Immature natural killer cell (primary cell): ENCODE results near the gene CMSS1. TPM values are rescaled to one million over a fixed set of nuclear protein-coding genes. Genes with fewer than 3 reads are reported as not detected.

Experiments used
- DNase-seq, 3 donors: peaks; one replicate each; pipeline ENCODE4 v3.0.0; 2022; ENCODE audit warnings: mixed read lengths in 1 of 3
- H3K27ac Mint-ChIP-seq, 6 donors: one replicate each; pipeline ENCODE4 v1.8.0; 2020; ENCODE audit warnings: mixed read lengths in 6 of 6, mild to moderate bottlenecking in 5 of 6, inconsistent platforms in 4 of 6, moderate library complexity in 3 of 6
- H3K27me3 Mint-ChIP-seq, 3 donors: one replicate each; pipeline ENCODE4 v1.8.0; 2020 to 2021; ENCODE audit warnings: low read depth in 3 of 3, mild to moderate bottlenecking in 3 of 3, mixed read lengths in 3 of 3, moderate library complexity in 3 of 3, inconsistent platforms in 1 of 3
- H3K36me3 Mint-ChIP-seq, 3 donors: one replicate each; pipeline ENCODE4 v1.8.0; 2020; ENCODE audit warnings: mixed read lengths in 3 of 3, inconsistent platforms in 2 of 3, mild to moderate bottlenecking in 2 of 3
- H3K4me1 Mint-ChIP-seq, 2 donors: one replicate each; pipeline ENCODE4 v1.8.0; 2020; ENCODE audit warnings: inconsistent platforms in 2 of 2, mild to moderate bottlenecking in 2 of 2, mixed read lengths in 2 of 2, moderate library complexity in 1 of 2
- H3K4me3 Mint-ChIP-seq, 5 donors: one replicate each; pipeline ENCODE4 v1.8.0; 2020; ENCODE audit warnings: mild to moderate bottlenecking in 5 of 5, mixed read lengths in 5 of 5, inconsistent platforms in 3 of 5, moderate library complexity in 3 of 5
- H3K9me3 Mint-ChIP-seq, 6 donors: one replicate each; pipeline ENCODE4 v1.8.0; 2020; ENCODE audit warnings: mild to moderate bottlenecking in 6 of 6, mixed read lengths in 6 of 6, inconsistent platforms in 4 of 6, moderate library complexity in 3 of 6
- polyA plus RNA-seq, 3 donors: library from polyadenylated mRNA; unstranded; fragments of 300-500 nt; fragmentation: Illumina TruSeq; gene quantifications; one replicate each; pipeline ENCODE4 v1.2.3, GENCODE V29; 2021

The CMSS1 gene
- polyA plus RNA-seq, 3 donors from 2014 or later: 12.1 to 13.4 (median 12.8) TPM

DNA sequence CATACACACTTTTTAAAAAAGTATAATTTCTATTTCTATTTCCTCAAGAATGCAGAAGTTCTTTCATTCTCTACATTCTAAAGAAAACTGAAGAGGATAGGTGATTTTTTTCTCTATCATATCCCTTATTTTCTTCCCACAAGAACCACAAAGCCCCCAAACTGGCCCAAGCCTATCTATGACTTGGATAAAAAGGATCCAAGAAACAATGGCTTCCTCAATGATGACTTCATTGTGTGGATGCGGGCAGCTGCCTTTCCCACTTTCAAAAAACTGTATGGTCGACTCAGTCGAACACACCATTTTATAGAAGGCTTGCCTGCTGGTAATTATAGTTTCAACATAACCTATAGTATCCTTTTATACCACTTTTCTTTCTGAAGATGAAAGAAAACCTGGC lies 390.2 kb downstream of the CMSS1 start:
- Mint-ChIP-seq H3K4me3 (no peak overlapping the region), H3K27me3 (no peaks in the 10 kb centered on the region)

DNA sequence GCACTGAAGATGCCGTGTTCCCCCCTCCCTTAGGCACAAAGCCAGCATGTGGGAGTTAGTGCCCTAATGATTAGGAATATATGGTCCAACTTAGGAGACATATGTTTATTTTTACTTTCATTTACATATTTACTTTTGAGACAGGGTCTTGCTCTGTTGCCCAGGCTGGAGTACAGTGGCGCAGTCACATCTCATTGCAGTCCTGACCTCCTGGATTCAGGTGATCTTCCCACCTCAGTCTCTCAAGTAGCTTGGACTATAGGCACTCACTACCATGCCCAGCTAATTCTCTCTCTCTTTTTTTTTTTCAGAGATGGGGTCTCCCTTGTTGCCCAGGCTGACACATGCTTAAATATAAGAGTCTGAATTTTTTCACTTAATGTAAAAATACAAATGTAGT lies 391.5 kb downstream of the CMSS1 start:
- no peak for DNase-seq
- H3K4me1 Mint-ChIP-seq: peaks cover 14 to 19% of the 10 kb centered on the region in 2 donors

More for the DNA sequence above, 390.2 kb downstream of the CMSS1 start:
- DNase-seq: no peak
- H3K36me3 Mint-ChIP-seq: no peaks in the 10 kb centered on the region
- no peak overlapping the region for H3K27ac Mint-ChIP-seq
- peaks cover 14 to 19% of the 10 kb centered on the region in 2 donors for H3K4me1 Mint-ChIP-seq
- H3K9me3 Mint-ChIP-seq: no peaks in the 10 kb centered on the region

DNA sequence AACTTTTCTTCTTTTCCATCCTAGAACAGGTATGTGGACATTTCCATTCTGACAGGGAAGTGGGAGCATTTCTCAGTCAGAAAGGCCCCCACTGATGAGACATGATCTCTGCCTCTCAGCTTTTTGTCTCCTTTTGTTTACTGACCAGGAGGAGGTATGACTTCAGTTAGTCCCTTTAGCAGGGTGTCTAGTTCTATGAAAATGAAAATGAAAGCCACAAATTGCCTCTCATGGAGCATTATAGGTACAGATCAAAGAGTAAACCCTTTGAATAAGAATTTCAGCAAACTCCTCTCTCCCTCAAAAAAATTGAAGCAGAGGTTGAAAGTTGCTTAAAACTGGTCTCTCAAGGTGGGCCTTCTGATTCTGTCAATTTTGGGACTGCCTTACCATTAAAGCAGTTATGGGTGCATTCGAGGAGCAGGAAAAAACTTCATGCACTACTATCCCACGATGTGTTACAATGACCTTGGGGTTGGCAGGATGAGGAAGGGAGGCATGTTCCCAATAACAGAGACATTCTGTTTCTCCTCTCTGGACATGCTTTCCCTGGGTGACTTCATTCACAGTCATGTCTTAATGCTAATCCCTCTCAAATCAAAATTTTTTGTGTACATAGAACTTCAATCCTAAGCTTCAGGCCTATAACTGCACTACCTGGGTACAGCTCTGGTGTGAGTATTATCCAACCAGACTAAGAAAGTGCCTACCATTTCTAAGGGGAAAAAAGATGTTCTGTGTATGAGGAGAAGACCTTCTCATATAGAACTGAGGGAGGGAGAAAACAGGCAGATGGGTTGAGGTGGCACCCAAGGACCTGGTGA lies 392.5 kb downstream of the CMSS1 start:
- H3K36me3 Mint-ChIP-seq: no peaks in the 10 kb centered on the region
- peak overlapping the region; percentile 38 to 88 (median 68) for H3K27ac Mint-ChIP-seq
- peak overlapping the region; percentile 3 to 58 (median 51) for H3K4me3 Mint-ChIP-seq
- DNase-seq: peak in 2 of 3 donors; percentile 10 to 13
- no peaks in the 10 kb centered on the region for H3K9me3 Mint-ChIP-seq
- H3K4me1 Mint-ChIP-seq: peaks cover 14 to 19% of the 10 kb centered on the region in 2 donors
- H3K27me3 Mint-ChIP-seq: peaks cover 0 to 2% (median 2%) of the 10 kb centered on the region in 3 donors

More for the DNA sequence above, 391.5 kb downstream of the CMSS1 start:
- Mint-ChIP-seq H3K4me3 (no peak overlapping the region), H3K27ac (no peak overlapping the region), H3K9me3 (no peaks in the 10 kb centered on the region), H3K36me3 (no peaks in the 10 kb centered on the region), H3K27me3 (no peaks in the 10 kb centered on the region)

DNA sequence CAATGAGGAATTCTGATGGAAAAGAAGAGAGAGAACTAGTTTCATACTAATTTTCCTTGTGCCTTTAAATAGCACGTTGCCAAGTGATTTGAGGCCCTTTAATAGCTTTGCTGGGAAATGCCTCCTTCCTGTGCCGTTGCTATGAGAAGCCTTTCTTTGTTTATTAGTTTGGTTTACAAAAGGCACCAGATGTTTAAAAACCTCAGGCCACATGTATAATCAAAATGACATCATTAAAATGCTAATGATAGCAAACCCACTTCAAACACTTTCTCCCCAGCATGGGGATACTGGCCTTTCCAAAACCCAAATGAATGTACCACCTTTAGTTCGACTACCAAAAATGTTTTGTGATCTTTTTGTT lies 393.1 kb downstream of the CMSS1 start:
- H3K9me3 Mint-ChIP-seq: no peaks in the 10 kb centered on the region
- H3K4me3 Mint-ChIP-seq: peak overlapping the region in 1 of 5 donors; percentile 15
- H3K27ac Mint-ChIP-seq: peak overlapping the region in 3 of 6 donors; percentile 61 to 88 (median 73)
- peak in 2 of 3 donors; percentile 12 to 19 for DNase-seq
- H3K36me3 Mint-ChIP-seq: no peaks in the 10 kb centered on the region
- H3K27me3 Mint-ChIP-seq: peaks cover 0 to 2% (median 2%) of the 10 kb centered on the region in 3 donors
- peaks cover 14 to 19% of the 10 kb centered on the region in 2 donors for H3K4me1 Mint-ChIP-seq

DNA sequence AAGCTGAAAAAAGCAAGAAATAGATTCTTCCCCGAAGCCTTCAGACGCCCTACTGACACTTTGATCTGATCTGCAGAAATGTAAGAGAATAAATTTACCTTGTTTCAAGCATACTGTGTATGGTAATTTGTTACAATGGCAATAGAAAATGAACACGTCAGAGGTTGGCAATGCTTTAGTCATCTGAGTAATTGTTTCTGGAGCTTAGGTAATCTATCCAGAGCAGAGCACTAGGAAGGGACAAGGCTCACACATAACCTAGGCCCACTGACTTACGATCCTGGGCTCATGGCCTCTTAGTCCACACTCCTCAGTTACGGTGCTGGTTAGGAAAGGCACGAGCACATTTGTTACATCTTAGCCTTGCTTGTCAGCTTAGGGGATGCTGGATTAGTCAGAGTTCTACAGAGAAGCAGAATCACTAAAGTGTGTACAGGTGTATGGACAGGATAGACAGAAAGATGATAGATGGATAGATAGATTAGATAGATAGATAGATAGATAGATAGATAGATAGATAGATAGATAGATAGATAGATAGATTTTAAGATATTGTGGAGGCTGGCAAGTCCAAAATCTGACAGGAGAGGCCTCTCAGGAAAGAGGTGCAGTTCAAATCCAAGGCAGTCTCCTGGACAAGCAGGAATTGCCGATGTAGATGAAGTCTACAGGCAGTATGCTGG lies 396.4 kb downstream of the CMSS1 start:
- Mint-ChIP-seq H3K4me3 (no peak overlapping the region), H3K4me1 (peaks cover 14 to 19% of the 10 kb centered on the region in 2 donors), H3K9me3 (peaks cover 0 to 3% (median 1%) of the 10 kb centered on the region in 6 donors), H3K27me3 (peaks cover 2 to 12% (median 5%) of the 10 kb centered on the region in 3 donors), H3K36me3 (peaks cover 0 to 2% (median 0%) of the 10 kb centered on the region in 3 donors), H3K27ac (no peak overlapping the region)
- no peak for DNase-seq

DNA sequence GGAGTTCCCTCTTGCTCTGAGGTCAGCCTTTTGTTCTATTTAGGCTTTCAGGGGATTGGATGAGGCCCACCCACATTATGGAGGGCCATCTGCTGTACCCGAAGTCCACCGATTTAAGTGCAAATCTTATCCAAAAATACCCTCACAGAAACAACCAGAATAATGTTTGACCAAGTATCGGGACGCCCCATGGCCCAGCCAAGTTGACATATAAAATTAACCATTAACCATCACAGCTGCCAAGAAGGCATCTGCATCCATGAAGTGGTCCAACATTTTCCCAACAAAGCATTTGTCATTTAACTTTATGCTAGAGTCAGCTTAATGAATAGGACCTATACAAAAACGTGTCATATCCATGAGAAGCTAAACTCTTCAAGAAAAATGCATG lies 396.9 kb downstream of the CMSS1 start:
- DNase-seq: no peak
- Mint-ChIP-seq H3K27ac (no peak overlapping the region), H3K36me3 (peaks cover 0 to 2% (median 0%) of the 10 kb centered on the region in 3 donors), H3K9me3 (peaks cover 0 to 5% (median 2%) of the 10 kb centered on the region in 6 donors), H3K27me3 (peaks cover 2 to 12% (median 10%) of the 10 kb centered on the region in 3 donors), H3K4me1 (peaks cover 14 to 18% of the 10 kb centered on the region in 2 donors), H3K4me3 (no peak overlapping the region)

DNA sequence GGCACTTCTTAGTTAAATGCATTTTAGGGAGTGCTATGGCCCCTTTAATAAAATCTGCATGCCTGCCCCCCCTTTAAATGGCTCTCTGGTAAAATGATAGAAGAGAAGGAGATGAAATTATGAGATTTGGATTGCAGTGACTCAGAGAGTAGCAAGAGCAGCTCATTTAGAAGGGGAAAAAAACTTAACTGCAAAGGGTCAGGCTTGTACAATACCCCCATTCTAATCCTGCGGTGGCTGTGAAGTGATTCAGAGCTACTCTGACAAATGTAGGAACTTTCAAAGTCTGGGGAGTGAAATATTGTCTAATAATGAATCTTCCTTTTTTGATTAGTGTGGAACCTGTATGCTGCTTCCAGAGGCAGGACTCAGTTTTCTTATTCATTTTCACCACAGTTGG lies 399.1 kb downstream of the CMSS1 start:
- Mint-ChIP-seq H3K4me1 (peaks cover 7 to 8% of the 10 kb centered on the region in 2 donors), H3K4me3 (no peak overlapping the region), H3K27me3 (peaks cover 3 to 12% (median 12%) of the 10 kb centered on the region in 3 donors), H3K36me3 (peaks cover 0 to 2% (median 0%) of the 10 kb centered on the region in 3 donors), H3K27ac (no peak overlapping the region), H3K9me3 (peaks cover 0 to 6% (median 2%) of the 10 kb centered on the region in 6 donors)
- DNase-seq: no peak

DNA sequence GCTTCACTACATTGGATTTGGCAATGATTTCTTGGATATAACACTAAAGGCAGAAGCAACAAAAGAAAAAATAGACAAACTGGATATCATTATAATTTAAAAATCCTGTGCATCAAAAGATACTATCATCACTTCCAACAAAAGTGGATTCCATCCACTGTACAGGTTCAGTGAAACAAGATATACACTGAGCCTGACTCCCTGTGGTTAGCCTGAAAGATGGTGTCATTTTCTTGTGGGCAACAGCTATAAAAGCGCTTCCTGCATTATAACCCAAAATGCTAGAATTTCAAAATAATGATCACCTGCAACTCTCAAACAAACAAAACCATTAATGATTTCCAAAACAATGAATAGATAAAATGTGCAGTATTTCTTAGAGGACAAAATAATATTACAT lies 403.5 kb downstream of the CMSS1 start:
- H3K27ac Mint-ChIP-seq: no peak overlapping the region
- H3K4me3 Mint-ChIP-seq: no peak overlapping the region
- DNase-seq: peak in 2 of 3 donors; percentile 2 to 6
- H3K4me1 Mint-ChIP-seq: peaks cover 7 to 8% of the 10 kb centered on the region in 2 donors
- H3K9me3 Mint-ChIP-seq: peaks cover 0 to 6% (median 2%) of the 10 kb centered on the region in 6 donors
- peaks cover 0 to 2% (median 0%) of the 10 kb centered on the region in 3 donors for H3K36me3 Mint-ChIP-seq
- H3K27me3 Mint-ChIP-seq: peaks cover 1 to 12% (median 12%) of the 10 kb centered on the region in 3 donors

DNA sequence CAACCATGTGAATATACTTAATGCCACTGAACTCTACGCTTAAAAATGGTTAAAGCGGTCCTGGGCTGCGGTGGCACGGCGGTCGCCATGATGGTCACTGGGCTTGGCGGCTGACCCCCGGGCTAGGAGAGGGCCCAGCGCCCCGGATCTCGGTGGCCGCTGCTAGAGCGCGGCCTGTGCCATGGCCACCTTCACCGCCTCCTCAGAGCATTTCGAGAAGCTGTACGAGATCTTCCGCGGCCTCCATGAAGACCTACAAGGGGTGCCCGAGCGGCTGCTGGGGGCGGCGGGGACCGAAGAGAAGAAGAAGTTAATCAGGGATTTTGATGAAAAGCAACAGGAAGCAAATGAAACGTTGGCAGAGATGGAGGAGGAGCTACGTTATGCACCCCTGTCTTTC lies 407.5 kb downstream of the CMSS1 start:
- peaks cover 0 to 2% (median 1%) of the 10 kb centered on the region in 3 donors for H3K27me3 Mint-ChIP-seq
- H3K4me1 Mint-ChIP-seq: peaks cover 7 to 8% of the 10 kb centered on the region in 2 donors
- no peak overlapping the region for H3K4me3 Mint-ChIP-seq
- DNase-seq: no peak
- no peaks in the 10 kb centered on the region for H3K36me3 Mint-ChIP-seq
- no peak overlapping the region for H3K27ac Mint-ChIP-seq
- peaks cover 0 to 3% (median 0%) of the 10 kb centered on the region in 6 donors for H3K9me3 Mint-ChIP-seq

DNA sequence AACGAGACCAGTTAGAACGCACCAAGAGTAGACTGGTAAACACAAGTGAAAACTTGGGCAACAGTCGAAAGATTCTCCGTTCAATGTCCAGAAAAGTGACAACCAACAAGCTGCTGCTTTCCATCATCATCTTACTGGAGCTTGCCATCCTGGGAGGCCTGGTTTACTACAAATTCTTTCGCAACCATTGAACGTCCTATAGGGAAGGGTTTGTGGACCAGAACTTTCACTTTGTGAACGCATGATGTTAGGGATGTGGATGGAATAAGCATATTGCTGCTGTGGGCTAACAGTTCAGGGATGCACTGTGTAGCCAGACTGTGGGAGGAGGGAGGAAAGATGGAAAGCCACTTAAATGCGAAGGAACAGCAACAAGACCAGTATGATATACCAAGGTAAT lies 408.2 kb downstream of the CMSS1 start:
- Mint-ChIP-seq H3K27me3 (peaks cover 0 to 2% (median 1%) of the 10 kb centered on the region in 3 donors), H3K36me3 (no peaks in the 10 kb centered on the region), H3K9me3 (peaks cover 0 to 3% (median 0%) of the 10 kb centered on the region in 6 donors), H3K4me3 (no peak overlapping the region), H3K4me1 (peaks cover 4 to 5% of the 10 kb centered on the region in 2 donors), H3K27ac (no peak overlapping the region)
- DNase-seq: no peak

DNA sequence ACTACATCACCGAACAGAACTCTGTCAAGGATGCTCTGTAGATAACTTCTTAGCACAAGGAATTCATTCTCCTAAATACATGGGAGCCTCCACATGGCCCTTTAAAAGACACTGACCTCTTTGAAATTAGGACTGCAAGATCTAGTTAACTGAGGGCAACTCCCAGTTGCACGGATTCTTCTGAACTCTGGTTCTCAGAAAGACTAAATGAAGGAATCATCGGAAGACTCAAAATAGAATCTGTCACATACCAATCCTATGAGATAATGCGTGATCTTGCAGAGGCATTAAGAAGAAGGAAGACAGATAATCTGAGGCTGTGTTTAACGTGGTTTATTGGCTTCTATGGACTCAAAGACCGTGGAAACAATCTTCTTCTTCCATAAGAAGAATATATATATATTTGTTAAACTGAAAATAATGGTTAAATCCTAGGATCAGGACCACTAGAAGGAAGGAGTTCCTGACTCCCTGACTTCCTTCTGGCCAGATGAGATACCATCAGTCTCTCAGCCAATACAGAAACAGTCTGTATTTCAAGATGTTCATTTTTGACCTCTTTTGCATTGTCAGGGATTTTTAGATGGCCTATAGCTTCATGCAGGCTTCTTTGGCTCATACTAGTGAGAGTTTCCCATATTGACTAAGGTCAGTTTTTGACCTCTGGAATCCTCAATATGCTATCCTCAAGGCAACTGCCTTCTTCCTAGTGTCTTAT lies 409.2 kb downstream of the CMSS1 start:
- no peak overlapping the region for H3K27ac Mint-ChIP-seq
- peaks cover 0 to 2% (median 0%) of the 10 kb centered on the region in 3 donors for H3K27me3 Mint-ChIP-seq
- H3K36me3 Mint-ChIP-seq: no peaks in the 10 kb centered on the region
- no peaks in the 10 kb centered on the region for H3K4me1 Mint-ChIP-seq
- H3K9me3 Mint-ChIP-seq: peaks cover 0 to 3% (median 0%) of the 10 kb centered on the region in 6 donors
- H3K4me3 Mint-ChIP-seq: no peak overlapping the region
- DNase-seq: no peak

DNA sequence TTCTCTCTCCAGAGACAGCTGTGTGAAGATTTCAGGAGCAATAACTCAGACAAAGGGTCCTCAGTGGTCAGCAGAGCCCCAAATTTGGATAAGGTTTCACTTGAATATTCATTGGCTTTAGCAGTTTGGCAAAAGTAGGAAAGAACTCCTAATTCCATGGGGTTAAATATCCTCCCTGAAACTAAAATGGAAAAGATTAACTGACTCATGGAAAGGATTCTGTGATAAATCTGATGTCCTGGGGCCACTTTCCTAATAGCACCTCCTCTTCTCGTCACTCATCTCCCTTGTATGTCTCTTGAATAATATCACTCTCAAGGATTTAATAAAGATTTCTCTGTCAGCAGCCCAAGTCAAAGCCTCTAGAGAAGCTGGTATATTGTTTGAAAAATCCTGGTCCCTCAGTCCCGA lies 409.9 kb downstream of the CMSS1 start:
- H3K27ac Mint-ChIP-seq: no peak overlapping the region
- H3K9me3 Mint-ChIP-seq: peaks cover 0 to 3% (median 0%) of the 10 kb centered on the region in 6 donors
- no peak for DNase-seq
- H3K4me1 Mint-ChIP-seq: no peaks in the 10 kb centered on the region
- no peak overlapping the region for H3K4me3 Mint-ChIP-seq
- no peaks in the 10 kb centered on the region for H3K36me3 Mint-ChIP-seq
- peaks cover 0 to 2% (median 0%) of the 10 kb centered on the region in 3 donors for H3K27me3 Mint-ChIP-seq

DNA sequence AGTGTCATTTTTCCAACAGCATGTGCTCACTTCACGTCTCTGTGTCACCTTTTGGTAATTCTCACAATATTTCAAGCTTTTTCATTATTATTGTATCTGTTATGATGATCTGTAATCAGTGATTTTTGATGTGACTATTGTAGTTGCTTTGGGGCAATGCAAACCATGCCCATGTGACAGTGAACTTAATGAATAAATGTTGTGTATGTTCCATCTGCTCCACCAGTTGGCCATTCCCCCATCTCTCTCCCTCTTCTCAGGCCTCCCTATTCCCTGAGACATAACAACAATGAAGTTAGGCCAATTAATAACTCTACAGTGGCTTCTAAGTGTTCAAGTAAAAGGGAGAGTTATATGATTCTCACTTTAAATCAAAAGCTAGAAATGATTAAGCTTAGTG lies 410.6 kb downstream of the CMSS1 start:
- H3K36me3 Mint-ChIP-seq: no peaks in the 10 kb centered on the region
- H3K4me1 Mint-ChIP-seq: no peaks in the 10 kb centered on the region
- no peak overlapping the region for H3K27ac Mint-ChIP-seq
- DNase-seq: no peak
- peaks cover 0 to 3% (median 0%) of the 10 kb centered on the region in 6 donors for H3K9me3 Mint-ChIP-seq
- H3K4me3 Mint-ChIP-seq: no peak overlapping the region
- H3K27me3 Mint-ChIP-seq: no peaks in the 10 kb centered on the region
